GM21737 (cell line): Measurements from ENCODE around the gene LRRC61.
"Not testable (repeated sequence)": the region's sequence is repeated elsewhere in the genome, so short reads cannot be mapped to it uniquely, and the experiment has no call there.

Source experiments
- ATAC-seq: cut with Tn5 transposase; IDR thresholded peaks from one replicate; pipeline ENCODE4 v1.9.1; 2021; ENCODE audit warnings: mild to moderate bottlenecking, moderate library complexity; ENCODE audit not compliant: unreplicated experiment

The LRRC61 gene

DNA sequence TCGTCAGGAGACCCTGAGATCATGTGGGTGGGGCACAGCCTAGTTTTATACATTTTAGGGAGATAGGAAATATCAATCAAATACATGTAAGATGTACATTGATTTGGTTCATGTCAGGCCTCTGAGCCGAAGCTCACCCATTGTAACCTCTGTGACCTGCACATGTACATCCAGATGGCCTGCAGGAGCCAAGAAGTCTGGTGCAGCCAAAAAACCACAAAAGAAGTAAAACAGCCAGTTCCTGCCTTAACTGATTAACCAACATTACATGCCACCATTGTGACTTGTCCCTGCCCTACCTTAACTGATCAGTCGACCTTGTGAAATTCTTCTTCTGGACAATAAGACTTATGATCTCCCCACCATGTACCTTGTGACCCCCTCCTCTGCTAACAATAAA, 16.0 kb upstream of the LRRC61 start:
- no peak for ATAC-seq

DNA sequence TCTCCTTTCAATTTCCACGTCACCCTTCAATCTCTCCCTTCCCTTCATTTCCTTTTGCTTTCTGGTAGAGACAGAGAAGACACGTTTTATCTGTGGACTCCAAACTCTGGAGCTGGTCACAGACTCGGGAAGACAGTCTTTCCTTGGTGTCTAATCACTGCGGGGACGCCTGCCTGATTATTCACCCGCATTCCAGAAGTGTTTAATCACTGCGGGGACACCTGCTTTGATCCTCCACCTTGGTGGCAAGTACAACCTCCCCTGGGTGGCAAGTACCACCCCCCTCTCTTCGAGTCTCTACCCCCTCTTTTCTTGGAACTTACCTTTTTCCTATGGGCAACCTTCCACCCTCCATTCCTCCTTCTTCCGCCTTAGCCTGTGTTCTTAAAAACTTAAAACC, 15.3 kb upstream of the LRRC61 start:
- no peak for ATAC-seq

DNA sequence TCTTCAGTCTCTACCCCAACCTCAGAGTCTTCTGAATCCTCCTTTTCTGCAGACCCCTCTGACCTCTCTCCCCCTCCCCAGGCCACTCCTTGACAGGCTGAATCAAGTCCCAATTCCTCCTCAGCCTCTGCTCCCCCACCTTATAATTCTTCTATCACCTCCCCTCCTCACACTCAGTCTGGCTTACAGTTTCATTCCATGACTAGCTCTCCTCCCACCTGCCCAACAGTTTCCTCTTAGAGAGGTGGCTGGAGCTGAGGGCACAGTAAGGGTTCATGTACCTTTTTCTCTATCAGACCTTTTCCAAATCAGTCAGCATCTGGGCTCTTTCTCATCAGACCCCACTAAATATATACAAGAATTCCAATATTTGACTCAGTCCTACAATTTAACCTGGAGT, 14.6 kb upstream of the LRRC61 start:
- ATAC-seq: no peak

DNA sequence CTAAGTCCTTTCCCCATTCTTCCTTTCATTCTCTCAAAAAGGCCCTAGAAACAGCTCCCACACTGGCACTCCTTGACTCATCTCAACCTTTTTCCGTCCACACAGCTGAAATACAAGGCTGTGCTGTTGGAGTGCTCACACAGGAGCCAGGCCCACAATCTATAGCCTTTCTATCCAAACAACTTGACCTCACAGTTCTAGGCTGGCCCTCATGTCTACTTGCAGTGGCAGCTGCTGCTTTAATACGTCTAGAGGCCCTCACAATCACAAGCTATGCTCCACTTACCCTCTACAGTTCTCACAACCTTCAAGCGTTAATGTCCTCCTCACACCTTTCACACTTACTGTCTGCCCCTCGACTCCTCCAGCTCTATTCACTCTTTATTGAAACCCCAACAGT, 12.0 kb upstream of the LRRC61 start:
- no peak for ATAC-seq

DNA sequence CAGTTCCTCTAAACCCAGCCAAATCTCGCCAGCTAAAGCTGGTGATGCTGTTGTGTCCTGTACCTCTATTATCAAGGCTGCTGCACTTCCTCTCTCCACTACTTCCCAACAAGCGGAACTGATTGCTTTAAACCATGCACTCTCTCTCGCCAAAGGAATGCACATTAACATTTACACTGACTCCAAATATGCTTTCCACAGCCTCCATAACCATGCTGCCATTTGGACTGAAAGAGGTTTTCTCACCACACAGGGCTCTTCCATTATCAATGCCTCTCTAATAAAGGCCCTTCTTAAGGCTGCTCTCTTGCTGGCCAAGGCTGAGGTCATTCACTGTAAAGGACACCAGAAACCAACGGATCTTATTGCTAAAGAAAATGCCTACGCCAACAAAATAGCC, 11.4 kb upstream of the LRRC61 start:
- ATAC-seq: no peak

DNA sequence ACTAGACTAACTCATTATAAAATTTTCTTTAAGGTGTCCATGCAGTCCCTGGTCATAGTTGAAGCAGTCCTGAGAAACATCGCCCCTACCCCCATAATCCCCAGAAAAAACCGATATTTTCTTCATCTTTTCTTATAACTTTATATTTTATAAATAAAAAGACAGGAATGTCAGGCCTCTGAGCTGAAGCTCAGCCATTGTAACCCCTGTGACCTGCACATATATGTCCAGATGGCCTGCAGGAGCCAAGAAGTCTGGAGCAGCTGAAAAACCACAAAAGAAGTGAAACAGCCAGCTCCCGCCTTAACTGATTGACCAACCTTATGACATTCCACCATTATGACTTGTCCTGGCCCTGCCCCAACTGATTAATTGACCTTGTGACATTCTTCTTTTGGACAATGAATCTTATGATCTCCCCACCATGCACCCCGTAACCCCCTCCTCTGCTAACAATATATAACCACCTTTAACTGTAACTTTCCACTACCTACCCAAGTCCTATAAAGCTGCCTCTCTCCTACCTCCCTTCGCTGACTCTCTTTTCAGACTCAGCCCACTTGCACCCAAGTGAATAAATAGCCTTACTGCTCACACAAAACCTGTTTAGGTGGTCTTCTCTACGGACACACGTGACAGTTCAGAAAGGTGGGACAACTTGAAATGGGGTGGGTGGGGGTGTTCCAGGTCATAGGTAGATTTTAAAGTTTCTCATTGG, 10.3 kb upstream of the LRRC61 start:
- not testable (repeated sequence) for ATAC-seq

DNA sequence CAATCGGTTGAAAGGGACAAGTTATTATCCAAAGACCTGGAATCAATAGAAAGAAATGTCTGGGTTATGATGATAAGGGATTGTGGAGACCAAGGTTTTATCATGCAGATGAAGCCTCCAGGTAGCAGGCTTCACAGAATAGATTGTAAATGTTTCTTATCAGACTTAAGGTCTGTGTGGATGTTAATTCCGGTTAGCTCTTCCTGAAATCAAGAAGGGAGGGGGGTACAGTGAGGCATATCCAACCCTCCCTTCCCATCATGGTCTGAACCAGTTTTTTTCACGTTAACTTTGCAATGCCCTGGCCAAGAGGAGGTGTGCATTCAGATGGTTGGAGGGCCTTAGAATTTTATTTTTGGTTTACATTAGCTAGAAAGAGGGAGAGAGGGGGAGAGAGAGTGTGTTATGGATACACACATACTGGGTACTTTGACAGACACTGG, 9.8 kb upstream of the LRRC61 start:
- no peak for ATAC-seq

DNA sequence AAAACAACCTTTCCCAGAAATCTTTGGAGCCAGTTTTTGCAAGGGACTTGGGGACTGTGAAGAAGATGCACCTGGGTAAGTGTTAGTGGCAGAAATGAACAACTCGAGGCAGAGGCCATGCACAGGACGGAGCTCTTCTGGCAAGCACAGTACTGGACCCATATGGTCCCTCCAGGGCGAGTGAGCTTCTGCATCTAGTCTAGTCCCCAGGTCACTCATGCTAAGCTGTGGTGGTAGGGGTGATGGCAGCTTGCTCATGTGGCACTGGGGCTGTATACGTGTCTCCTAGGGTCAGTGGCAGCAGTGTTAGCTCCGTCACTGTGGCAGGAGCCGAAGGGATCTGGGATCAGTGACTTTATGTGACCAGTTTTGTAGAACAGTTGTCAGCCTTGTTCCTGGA, 9.3 kb upstream of the LRRC61 start:
- ATAC-seq: no peak

DNA sequence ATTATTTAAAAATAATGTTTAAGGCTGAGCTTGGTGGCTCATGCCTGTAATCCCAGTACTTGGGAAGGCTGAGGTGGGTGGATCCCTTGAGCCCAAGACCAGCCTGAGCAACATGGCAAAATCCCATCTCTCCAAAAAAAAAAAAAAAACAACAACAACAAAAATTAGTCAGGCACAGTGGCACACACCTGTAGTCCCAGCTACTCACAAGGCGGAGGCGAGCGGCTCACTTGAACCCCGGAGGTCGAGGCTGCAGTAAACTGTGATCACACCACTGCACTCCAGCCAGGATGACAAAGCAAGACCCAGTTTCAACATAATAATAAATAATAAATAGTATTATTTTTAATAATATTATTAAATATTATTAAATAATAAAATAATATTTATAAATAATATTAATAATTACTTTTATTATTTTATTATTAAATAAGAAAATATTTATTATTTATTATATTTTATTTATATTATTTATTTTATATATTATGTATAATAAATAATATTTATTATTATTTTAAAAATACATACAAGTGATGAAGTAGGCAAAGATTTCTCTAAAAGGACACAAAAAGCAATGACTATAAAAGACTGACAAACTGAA, 8.4 kb upstream of the LRRC61 start:
- ATAC-seq: no peak

DNA sequence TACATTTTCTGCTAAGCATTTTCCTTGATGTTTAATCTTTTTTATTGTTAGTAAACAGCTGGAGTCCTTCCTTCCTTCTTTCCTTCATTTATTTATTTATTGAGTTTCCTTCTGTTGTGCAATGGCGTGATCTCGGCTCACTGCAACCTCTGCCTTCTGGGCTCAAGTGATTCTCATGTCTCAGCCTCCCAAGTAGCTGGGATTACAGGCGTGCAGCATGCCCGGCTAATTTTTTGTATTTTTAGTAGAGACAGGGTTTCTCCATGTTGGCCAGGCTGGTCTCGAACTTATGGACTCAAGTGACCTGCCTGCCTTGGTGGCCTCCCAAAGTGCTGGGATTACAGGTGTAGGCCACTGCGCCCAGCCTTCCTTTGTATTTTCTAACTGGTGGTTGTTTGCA, 6.2 kb upstream of the LRRC61 start:
- not testable (repeated sequence) for ATAC-seq

DNA sequence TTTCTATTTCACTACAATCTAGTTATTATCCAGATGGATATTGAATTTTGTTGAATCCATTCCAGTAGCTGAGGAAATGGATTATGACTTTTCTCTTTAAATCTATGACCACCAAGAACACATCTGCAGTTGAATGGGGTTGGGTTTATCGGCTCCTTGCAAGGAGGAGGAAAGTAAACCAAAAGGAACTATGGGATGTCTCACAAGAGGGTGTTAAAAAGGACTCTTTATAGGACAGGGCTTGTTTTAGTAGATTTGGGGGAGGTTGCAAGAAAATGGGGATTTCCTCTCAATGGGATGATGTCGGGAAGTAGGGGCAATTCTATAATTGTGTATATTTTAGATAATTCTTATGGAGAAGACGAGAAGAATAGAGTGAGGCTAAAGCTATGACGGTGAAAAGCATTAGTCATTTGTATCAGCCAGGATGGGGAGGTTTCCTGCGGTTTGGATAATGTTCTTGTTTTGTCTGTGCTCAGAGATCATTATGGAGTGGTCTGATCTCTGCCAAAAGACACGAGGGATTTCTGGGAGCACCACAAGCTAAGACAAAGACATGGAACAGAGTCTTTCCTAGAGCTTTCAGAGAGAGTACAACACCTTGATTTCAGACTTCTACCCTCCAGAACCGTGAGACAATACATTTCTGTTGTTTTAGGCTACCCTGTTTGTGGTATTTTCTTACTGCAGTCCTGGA, 5.3 kb upstream of the LRRC61 start:
- no peak for ATAC-seq

DNA sequence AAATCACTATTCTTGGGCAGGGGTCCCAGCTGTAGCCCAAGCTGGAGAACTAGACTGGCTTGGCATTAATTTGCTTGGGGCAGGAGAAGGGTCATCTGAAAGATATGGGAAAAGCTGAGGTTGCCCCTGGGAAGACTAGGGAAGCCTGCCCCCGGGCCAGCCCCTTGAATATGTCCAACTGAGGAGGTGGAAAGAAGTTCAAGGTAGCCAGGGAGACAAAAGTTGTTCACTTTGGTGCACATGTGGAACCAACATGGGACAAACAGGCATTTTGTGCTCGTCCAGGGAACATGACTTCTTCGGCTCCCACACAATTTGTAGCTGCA, 1.4 kb upstream of the LRRC61 start:
- ATAC-seq: no peak

DNA sequence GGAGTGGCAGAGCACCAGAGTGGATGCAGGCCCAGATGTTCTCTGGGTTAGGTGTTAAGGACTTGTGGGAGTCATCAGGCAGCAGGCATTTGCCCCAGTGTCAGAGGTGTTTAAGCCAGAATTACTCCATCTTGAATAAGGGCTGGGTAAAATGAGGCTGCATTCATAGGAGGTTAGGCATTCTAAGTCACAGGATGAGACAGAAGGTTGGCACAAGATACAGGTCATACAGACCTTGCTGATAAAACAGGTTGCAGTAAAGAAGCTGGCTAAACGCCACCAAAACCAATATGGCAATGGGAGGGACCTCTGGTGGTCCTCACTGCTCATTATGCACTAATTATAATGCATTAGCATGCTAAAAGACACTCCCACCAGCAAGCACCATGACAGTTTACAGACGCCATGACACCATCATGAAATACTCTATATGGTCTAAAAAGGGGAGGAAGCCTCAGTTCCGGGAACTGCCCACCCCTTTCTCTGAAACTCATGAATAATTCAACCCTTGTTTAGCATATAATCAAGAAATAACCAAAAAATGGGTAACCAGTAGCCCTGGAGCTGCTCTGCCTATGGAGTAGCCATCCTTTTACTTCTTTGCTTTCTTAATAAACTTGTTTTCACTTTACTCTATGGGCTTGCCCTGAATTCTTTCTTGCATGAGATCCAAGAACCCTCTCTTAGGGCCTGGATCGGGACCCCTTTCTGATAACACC, 882 bp upstream of the LRRC61 start:
- ATAC-seq: no peak

DNA sequence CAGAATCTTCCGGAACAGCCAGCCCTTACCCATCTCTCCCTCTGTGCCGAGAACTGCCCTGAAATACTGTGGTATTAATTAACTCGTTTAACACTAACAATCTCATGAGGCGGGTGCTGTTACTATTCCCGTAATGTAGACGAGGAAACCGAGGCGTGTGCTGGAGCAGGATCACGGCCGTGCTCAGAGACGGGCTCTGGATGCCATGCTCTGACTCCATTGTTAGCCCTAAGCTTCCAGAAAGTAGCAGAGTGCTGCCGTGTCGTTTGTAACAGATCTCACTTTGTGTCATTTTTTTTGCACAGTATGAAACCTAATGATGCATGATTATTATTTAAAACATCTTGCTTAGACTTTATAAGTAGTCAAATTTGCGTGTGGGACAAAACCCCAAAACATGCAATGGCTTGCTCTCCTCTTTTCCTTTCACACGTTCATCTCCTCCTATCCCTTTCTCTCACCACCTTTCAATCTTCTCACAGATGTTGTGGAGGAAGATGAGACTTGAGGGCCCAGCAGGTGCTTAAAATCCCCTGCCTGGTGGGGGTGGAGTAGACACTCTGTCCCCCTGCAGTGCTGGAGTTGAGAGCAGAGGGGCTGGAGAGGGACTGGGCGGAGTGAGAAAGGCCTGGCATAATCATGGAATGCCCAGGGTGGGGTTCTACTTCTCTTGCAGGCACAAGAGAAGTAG, 672 bp downstream of the LRRC61 start:
- ATAC-seq: no peak

DNA sequence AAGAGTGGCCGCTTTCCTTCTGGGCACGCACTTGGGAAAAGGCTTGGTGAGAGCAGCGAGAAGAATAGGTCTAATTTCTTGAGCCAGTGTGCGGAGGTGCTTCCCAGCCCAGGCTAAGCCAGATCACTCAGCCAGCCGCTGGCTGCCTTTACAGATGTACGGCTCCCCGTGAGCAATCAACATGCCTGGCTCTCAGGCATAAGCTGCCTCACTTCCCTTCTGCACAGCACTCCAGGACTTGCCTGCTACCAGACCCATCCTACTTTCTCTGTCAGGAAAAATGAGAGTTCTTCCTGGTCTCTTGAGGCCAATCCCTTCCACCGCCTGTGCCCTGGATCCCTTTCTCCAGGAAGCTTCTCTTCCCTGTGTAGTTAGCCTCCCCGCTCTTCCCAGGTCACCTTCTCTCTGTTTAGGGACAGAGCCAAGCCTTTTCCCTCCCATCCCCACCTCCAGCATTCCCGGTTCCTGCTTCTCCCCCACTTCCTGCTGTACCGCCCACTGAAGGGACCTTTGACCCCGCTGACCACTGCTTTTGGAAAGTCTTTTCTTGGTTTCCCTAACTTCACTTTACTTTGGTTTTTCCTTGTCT, 1.3 kb downstream of the LRRC61 start:
- no peak for ATAC-seq

DNA sequence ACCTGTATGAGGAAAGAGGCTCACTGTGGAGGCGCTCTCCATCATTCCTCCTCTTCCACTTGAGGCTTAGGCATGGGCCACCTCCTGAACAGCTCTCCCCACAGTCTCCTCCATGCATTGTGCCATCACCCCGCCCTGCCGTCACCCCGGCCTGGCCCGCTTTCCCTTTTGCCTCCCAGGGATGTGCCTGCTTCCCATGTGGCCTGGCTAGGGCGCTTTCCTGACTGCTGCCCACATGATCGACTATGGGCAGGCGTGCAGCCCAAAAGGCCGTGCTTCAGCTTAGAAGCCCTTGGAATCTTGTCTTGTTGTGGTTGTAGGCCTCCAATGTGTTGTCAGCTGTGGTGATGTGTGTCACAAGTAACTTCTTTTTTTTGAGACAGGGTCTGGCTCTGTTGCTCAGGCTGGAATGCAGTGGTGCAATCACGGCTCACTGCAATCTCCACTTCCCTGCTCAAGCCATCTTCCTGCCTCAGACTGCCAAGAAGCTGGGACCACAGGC, 2.0 kb downstream of the LRRC61 start:
- ATAC-seq: no peak

DNA sequence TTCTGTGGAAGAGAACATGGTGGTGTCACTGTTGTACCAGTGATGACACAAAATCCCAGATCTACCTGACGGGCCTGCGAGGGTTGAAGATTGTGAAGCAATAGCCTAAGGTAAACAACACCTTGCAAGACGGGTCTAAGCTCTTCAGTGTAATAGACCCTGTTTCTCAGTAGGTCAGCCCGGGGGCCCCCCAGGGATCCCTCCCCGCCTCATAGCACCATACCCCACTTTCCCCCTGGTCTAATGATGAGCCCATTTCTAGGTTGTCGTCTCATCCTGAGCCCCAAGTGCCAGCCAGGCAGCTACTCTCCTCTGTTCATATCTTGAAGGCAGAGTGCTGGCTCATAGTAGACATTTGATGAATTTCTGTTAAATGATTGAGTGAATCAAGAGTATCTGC, 2.7 kb downstream of the LRRC61 start:
- no peak for ATAC-seq

DNA sequence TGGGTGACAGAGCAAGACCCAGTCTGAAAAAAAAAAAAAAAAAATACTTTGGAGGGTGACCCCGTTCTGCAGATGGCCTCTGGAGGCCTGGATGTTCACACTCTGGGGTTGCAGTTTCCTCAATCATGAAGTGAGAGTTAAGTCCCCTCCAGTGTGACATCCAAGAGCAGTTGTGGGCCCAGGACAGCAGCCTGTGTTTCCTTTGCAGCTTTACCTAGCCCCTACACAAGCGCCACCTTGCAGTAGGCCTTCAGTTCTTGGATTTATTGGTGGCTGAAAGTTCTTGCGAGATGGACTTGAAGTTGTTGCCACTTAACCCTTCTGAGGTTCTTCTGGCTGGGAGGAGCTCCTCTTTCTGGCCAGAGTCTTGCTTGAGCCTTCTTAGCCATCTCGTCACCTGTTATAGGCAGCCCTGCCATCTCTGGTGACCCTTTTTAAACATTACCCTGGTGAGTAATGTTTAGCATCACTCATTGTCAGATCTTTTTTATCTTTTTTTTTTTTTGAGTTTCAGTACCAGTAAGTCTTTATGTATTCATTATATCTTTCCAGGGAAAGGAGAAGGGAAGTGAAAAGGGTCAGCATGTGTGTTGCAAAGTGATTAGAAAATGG, 3.6 kb downstream of the LRRC61 start:
- ATAC-seq: no peak

DNA sequence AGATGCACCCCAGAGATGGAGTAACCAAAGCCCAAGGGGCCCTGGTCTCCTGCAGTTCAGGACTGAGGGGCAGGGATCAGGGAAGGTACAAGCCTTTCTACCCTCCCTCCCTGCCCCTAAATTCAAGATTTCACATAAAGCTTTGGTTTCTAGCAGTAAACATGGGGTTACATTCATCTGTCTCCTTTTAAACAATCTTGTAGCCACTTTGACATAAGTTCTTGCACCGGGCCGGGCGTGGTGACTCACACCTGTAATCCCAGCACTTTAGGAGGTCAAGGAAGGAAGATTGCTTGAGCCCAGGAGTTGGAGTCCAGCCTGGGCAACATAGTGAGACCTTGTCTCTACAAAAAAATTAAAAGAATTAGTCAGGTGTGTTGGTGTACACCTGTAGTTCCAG, 4.2 kb downstream of the LRRC61 start:
- ATAC-seq: no peak
